Esophagus squamous epithelium (tissue), 5 donors: ENCODE data around the gene PDCD4. TPM values are rescaled to one million over a fixed set of nuclear protein-coding genes. Genes with fewer than 3 reads are reported as not detected.

ENCODE experiments used
- DNase-seq: peaks from one replicate; lab custom pipeline; 2025; lab: John Stamatoyannopoulos, UW
- H3K27ac ChIP-seq, 4 donors: fragments of 200-600 bp; sonication (generic); one replicate each; pipeline ENCODE4 v1.5.1; 2016 to 2019; ENCODE audit warnings: mild to moderate bottlenecking in 1 of 4
- H3K27me3 ChIP-seq, 4 donors: fragments of 200-600 bp; sonication (generic); 1 replicate in 3 of 4; 2 replicates in 1 of 4; pipeline versions ENCODE4 v1.5.1 to v1.6.0; 2017 to 2021; ENCODE audit warnings: antibody characterized with exemption in 1 of 4
- H3K36me3 ChIP-seq, 3 donors: fragments of 200-600 bp; sonication (generic); one replicate each; pipeline ENCODE4 v1.5.1; 2016 to 2019
- H3K4me1 ChIP-seq, 3 donors: fragments of 200-600 bp; sonication (generic); one replicate each; pipeline ENCODE4 v1.5.1; 2017 to 2019
- H3K4me3 ChIP-seq, 4 donors: fragments of 200-600 bp; sonication (generic); 1 replicate in 3 of 4; 2 replicates in 1 of 4; pipeline ENCODE4 v1.5.1; 2016 to 2019; ENCODE audit warnings: mild to moderate bottlenecking in 2 of 4, moderate library complexity in 1 of 4
- H3K9me3 ChIP-seq, 3 donors: fragments of 200-600 bp; sonication (generic); one replicate each; pipeline ENCODE4 v1.5.1; 2016 to 2019
- CTCF ChIP-seq, 6 experiments: fragments of 450-650 bp in 4 of 6; fragments of 200-600 bp in 2 of 6; sonication (generic) in 2 of 6; IDR thresholded peaks; one replicate each; pipeline ENCODE4 v1.5.1; 2016 to 2019; ENCODE audit warnings: antibody characterized with exemption in 6 of 6, mild to moderate bottlenecking in 4 of 6, moderate library complexity in 4 of 6
- POLR2A ChIP-seq, 4 donors: fragments of 450-650 bp; IDR thresholded peaks; one replicate each; pipeline ENCODE4 v1.6.1; 2017; ENCODE audit warnings: antibody characterized with exemption in 4 of 4, mild to moderate bottlenecking in 4 of 4, moderate library complexity in 3 of 4
- WGBS, 2 donors: methylation state at CpG; one replicate each; pipeline ENCODE4 v1.1.5; 2018; 5-methylcytosine and 5-hydroxymethylcytosine counted together
- intact Hi-C: fragments of 100-400 bp; cut with DNase I; formaldehyde crosslinking; loops from one replicate; pipeline ENCODE4 v1.15.0; 2022
- total RNA-seq, 4 donors: library from RNA; depleted of rRNA; stranded (reverse); fragments of >200 nt; gene quantifications; one replicate each; pipeline ENCODE4 v1.1.0, GENCODE V29; 2016
- donor health status: DM: yes; HTN: yes; CAD: no.

Gene PDCD4
- total RNA-seq, 4 donors from 2014 or later: 68.3 to 299 (median 171) TPM

GRCh38 chr10:110845192-110845755, 26.5 kb upstream of the PDCD4 start:
- Histone ChIP-seq H3K36me3 (no peaks in the 10 kb centered on the region), H3K4me1 (peaks cover 23 to 80% (median 25%) of the 10 kb centered on the region in 3 donors), H3K4me3 (no peak overlapping the region), H3K27me3 (no peaks in the 10 kb centered on the region), H3K27ac (peak overlapping the region; percentile 78 to 91 (median 86)), H3K9me3 (no peaks in the 10 kb centered on the region)
- intact Hi-C loops: no loop called here
- DNase-seq: no peak
- 83 to 93% methylated on average over 1 of the region's 2 CpGs for WGBS, 2 donors
- TF ChIP-seq CTCF (IDR thresholded peaks at IDR 0.05) (no peak), POLR2A (IDR thresholded peaks at IDR 0.05) (no peak)

- Histone ChIP-seq H3K9me3 (no peaks in the 10 kb centered on the region), H3K4me3 (no peak overlapping the region), H3K36me3 (no peaks in the 10 kb centered on the region), H3K4me1 (peaks cover 21 to 80% (median 22%) of the 10 kb centered on the region in 3 donors), H3K27me3 (no peaks in the 10 kb centered on the region), H3K27ac (peak overlapping the region; percentile 78 to 91 (median 86))
- no peak for DNase-seq
- TF ChIP-seq POLR2A (IDR thresholded peaks at IDR 0.05) (no peak), CTCF (IDR thresholded peaks at IDR 0.05) (no peak)
- 55 to 63% methylated on average over 2 of the region's 3 CpGs for WGBS, 2 donors
- intact Hi-C loops: no loop called here
Observed at GRCh38 chr10:110845756-110846620, 25.7 kb upstream of the PDCD4 start.

- Histone ChIP-seq H3K4me3 (no peak overlapping the region), H3K36me3 (no peaks in the 10 kb centered on the region), H3K9me3 (no peaks in the 10 kb centered on the region), H3K27ac (peak overlapping the region in 3 of 4 donors; percentile 76 to 91 (median 90)), H3K27me3 (no peaks in the 10 kb centered on the region), H3K4me1 (peaks cover 22 to 80% (median 27%) of the 10 kb centered on the region in 3 donors)
- 84% methylated on average over 5 to 6 of the region's 6 CpGs for WGBS, 2 donors
- intact Hi-C loops: no loop called here
- no peak for TF ChIP-seq CTCF (IDR thresholded peaks at IDR 0.05)
- TF ChIP-seq POLR2A (IDR thresholded peaks at IDR 0.05): no peak
- no peak for DNase-seq
Observed at GRCh38 chr10:110847374-110847773, 24.4 kb upstream of the PDCD4 start.

- peaks cover 24 to 80% (median 30%) of the 10 kb centered on the region in 3 donors for H3K4me1 ChIP-seq
- H3K4me3 ChIP-seq: no peak overlapping the region
- no peaks in the 10 kb centered on the region for H3K9me3 ChIP-seq
- H3K36me3 ChIP-seq: no peaks in the 10 kb centered on the region
- no peak for DNase-seq
- no peak for TF ChIP-seq POLR2A (IDR thresholded peaks at IDR 0.05)
- H3K27ac ChIP-seq: no peak overlapping the region
- intact Hi-C loops: no loop called here
- no peaks in the 10 kb centered on the region for H3K27me3 ChIP-seq
- 70 to 85% methylated on average over 2 of the region's 2 CpGs for WGBS, 2 donors
Observed at GRCh38 chr10:110848106-110848505, 23.6 kb upstream of the PDCD4 start.

- Histone ChIP-seq H3K9me3 (no peaks in the 10 kb centered on the region), H3K4me3 (no peak overlapping the region), H3K36me3 (no peaks in the 10 kb centered on the region), H3K27me3 (no peaks in the 10 kb centered on the region), H3K27ac (no peak overlapping the region), H3K4me1 (peaks cover 13 to 63% (median 29%) of the 10 kb centered on the region in 3 donors)
- no peak for DNase-seq
- intact Hi-C loops: no loop called here
- TF ChIP-seq CTCF (IDR thresholded peaks at IDR 0.05): no peak
- TF ChIP-seq POLR2A (IDR thresholded peaks at IDR 0.05): no peak
- WGBS, 2 donors: 97 to 100% methylated on average over 3 of the region's 3 CpGs
Observed at GRCh38 chr10:110850099-110850498, 21.6 kb upstream of the PDCD4 start.
